Prostate gland (tissue), 1 donor: ENCODE results near the gene EPB41L2.

Experiments
- POLR2A ChIP-seq: fragments of 450-650 bp; IDR thresholded peaks from one replicate; pipeline ENCODE4 v1.6.1; 2016; ENCODE audit warnings: antibody characterized with exemption, mild to moderate bottlenecking
- POLR2AphosphoS5 ChIP-seq: sonication (generic); formaldehyde crosslinking; IDR thresholded peaks from one replicate; pipeline ENCODE4 v1.6.1; 2017; ENCODE audit warnings: antibody characterized with exemption

DNA sequence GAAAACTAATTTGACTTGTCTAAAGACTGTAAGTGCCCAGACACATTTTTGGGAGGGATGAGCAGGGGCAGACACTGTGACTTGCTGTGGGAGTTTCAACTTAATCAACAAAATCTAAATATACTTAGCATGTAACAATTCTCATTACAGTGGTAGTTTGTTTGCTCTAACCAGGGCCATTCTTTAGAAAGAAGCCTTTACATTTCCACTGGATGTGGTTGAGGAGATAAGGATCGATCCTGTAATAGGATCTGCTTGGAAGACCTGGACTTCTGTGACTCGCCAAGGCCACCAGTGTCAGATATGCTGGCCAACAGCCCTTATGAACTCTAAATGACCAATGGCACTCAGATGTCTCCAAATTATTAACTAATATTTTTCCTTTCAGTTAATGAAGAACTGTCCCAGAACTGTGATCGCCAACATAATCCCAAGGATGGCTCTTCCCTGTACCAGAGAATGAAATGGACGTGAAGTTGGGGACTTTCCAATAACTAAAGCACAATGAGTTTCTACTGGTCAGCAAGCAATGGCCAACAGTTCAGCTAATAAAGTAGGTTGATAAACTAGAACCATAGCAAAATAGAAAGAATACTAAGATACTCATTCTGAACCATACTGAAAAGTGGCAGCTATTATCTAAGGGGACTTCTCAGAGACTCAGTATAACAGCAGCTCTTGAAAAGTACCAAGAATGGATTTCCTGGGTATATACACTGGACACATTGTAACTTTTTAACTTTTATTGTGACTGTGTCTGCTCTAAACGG lies 228.4 kb downstream of the EPB41L2 start:
- no peak for TF ChIP-seq POLR2AphosphoS5
- TF ChIP-seq POLR2A = no peak
